Gastroesophageal sphincter (tissue), 3 donors: ENCODE data around the gene CTU1.

Experiments used
- CTCF ChIP-seq, 4 experiments: fragments of 200-600 bp in 2 of 4; fragments of 450-650 bp in 2 of 4; sonication (generic) in 1 of 4; IDR thresholded peaks; one replicate each; pipeline ENCODE4 v1.5.1; 2017 to 2019; ENCODE audit warnings: antibody characterized with exemption in 4 of 4, mild to moderate bottlenecking in 2 of 4, moderate library complexity in 2 of 4
- EP300 ChIP-seq: sonication (generic); formaldehyde crosslinking; IDR thresholded peaks from one replicate; pipeline ENCODE4 v1.6.1; 2017; ENCODE audit warnings: antibody characterized with exemption, mild to moderate bottlenecking
- POLR2A ChIP-seq, 2 donors: fragments of 450-650 bp; IDR thresholded peaks; one replicate each; pipeline ENCODE4 v1.6.1; 2017; ENCODE audit warnings: antibody characterized with exemption in 2 of 2, mild to moderate bottlenecking in 2 of 2, moderate library complexity in 1 of 2
- POLR2AphosphoS5 ChIP-seq: sonication (generic); formaldehyde crosslinking; IDR thresholded peaks from one replicate; pipeline ENCODE4 v1.6.1; 2017; ENCODE audit warnings: antibody characterized with exemption

DNA sequence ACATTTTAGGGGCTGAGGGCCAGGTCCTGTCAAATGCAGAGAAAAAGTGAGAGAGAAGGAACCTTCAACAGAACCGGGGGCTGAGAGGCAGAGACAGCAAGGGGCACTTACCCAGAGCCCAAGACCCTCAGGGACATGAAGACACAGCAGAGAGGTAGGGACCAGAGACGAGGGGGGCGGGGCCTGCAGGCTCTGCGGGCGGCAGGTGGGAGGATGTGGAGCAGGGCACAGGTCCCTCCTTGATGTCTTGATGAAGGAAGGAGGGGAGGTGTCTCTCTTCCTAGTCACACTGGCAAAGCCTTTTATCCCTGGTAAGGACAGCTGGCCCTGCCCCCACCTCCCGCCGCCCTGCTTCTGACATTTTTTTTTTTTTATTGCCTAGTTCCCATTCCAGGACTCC is 25.6 kb downstream of the CTU1 start, which contains the start of gene KLK14:
- TF ChIP-seq POLR2A (IDR thresholded peaks at IDR 0.05) (no peak), CTCF (IDR thresholded peaks at IDR 0.05) (no peak), POLR2AphosphoS5 (no peak), EP300 (no peak)
